ENCODE data around the gene PKP2.

Gene PKP2

GRCh38 chr12:32788405-32788804 lies 108.2 kb downstream of the PKP2 start:
- ATAC-seq = no peak
- TF ChIP-seq ZNF8 (CRISPR knock-in tag; IDR thresholded peaks at IDR 0.05) = no peak
- TF ChIP-seq BACH2 (CRISPR knock-in tag; IDR thresholded peaks at IDR 0.05; ENCODE audit: borderline replicate concordance) = no peak
- no peak for TF ChIP-seq ESRRG (CRISPR knock-in tag; IDR thresholded peaks at IDR 0.05)
- no peak for TF ChIP-seq ZNF565 (CRISPR knock-in tag; conservative IDR thresholded peaks at IDR 0.05; ENCODE audit: low read depth)
- TF ChIP-seq GLIS3 (CRISPR knock-in tag; IDR thresholded peaks at IDR 0.05) = no peak
- TF ChIP-seq, protein P1, sequence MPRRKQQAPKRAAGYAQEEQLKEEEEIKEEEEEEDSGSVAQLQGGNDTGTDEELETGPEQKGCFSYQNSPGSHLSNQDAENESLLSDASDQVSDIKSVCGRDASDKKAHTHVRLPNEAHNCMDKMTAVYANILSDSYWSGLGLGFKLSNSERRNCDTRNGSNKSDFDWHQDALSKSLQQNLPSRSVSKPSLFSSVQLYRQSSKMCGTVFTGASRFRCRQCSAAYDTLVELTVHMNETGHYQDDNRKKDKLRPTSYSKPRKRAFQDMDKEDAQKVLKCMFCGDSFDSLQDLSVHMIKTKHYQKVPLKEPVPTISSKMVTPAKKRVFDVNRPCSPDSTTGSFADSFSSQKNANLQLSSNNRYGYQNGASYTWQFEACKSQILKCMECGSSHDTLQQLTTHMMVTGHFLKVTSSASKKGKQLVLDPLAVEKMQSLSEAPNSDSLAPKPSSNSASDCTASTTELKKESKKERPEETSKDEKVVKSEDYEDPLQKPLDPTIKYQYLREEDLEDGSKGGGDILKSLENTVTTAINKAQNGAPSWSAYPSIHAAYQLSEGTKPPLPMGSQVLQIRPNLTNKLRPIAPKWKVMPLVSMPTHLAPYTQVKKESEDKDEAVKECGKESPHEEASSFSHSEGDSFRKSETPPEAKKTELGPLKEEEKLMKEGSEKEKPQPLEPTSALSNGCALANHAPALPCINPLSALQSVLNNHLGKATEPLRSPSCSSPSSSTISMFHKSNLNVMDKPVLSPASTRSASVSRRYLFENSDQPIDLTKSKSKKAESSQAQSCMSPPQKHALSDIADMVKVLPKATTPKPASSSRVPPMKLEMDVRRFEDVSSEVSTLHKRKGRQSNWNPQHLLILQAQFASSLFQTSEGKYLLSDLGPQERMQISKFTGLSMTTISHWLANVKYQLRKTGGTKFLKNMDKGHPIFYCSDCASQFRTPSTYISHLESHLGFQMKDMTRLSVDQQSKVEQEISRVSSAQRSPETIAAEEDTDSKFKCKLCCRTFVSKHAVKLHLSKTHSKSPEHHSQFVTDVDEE (CRISPR knock-in tag; IDR thresholded peaks at IDR 0.05) = no peak
- TF ChIP-seq ZC3H10 (CRISPR knock-in tag; IDR thresholded peaks at IDR 0.05) = no peak
- no peak for TF ChIP-seq TCF4 (CRISPR knock-in tag; IDR thresholded peaks at IDR 0.05; ENCODE audit: borderline replicate concordance)
- no peak for TF ChIP-seq ARNTL (CRISPR knock-in tag; IDR thresholded peaks at IDR 0.05; ENCODE audit: borderline replicate concordance, low read depth)
- TF ChIP-seq CREB5 (CRISPR knock-in tag; IDR thresholded peaks at IDR 0.05; ENCODE audit: low read depth) = no peak
- no peak for TF ChIP-seq ZFP3 (CRISPR knock-in tag; IDR thresholded peaks at IDR 0.05)
- no peak for TF ChIP-seq ISL1 (CRISPR knock-in tag; IDR thresholded peaks at IDR 0.05)
- no peak for TF ChIP-seq CSDC2 (CRISPR knock-in tag; IDR thresholded peaks at IDR 0.05)
- no peak for TF ChIP-seq ZFP30 (CRISPR knock-in tag; IDR thresholded peaks at IDR 0.05)
- TF ChIP-seq, protein P2, sequence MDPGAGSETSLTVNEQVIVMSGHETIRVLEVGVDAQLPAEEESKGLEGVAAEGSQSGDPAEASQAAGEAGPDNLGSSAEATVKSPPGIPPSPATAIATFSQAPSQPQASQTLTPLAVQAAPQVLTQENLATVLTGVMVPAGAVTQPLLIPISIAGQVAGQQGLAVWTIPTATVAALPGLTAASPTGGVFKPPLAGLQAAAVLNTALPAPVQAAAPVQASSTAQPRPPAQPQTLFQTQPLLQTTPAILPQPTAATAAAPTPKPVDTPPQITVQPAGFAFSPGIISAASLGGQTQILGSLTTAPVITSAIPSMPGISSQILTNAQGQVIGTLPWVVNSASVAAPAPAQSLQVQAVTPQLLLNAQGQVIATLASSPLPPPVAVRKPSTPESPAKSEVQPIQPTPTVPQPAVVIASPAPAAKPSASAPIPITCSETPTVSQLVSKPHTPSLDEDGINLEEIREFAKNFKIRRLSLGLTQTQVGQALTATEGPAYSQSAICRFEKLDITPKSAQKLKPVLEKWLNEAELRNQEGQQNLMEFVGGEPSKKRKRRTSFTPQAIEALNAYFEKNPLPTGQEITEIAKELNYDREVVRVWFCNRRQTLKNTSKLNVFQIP (CRISPR knock-in tag; IDR thresholded peaks at IDR 0.05; ENCODE audit: borderline replicate concordance, low read depth) = no peak
- no peak for TF ChIP-seq ZNF70 (CRISPR knock-in tag; IDR thresholded peaks at IDR 0.05)
- TF ChIP-seq TOX (CRISPR knock-in tag; IDR thresholded peaks at IDR 0.05; ENCODE audit: borderline replicate concordance) = no peak
- TF ChIP-seq, protein P3, sequence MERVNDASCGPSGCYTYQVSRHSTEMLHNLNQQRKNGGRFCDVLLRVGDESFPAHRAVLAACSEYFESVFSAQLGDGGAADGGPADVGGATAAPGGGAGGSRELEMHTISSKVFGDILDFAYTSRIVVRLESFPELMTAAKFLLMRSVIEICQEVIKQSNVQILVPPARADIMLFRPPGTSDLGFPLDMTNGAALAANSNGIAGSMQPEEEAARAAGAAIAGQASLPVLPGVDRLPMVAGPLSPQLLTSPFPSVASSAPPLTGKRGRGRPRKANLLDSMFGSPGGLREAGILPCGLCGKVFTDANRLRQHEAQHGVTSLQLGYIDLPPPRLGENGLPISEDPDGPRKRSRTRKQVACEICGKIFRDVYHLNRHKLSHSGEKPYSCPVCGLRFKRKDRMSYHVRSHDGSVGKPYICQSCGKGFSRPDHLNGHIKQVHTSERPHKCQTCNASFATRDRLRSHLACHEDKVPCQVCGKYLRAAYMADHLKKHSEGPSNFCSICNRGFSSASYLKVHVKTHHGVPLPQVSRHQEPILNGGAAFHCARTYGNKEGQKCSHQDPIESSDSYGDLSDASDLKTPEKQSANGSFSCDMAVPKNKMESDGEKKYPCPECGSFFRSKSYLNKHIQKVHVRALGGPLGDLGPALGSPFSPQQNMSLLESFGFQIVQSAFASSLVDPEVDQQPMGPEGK (CRISPR knock-in tag; IDR thresholded peaks at IDR 0.05; ENCODE audit: borderline replicate concordance) = no peak
- no peak for TF ChIP-seq PPARA (CRISPR knock-in tag; IDR thresholded peaks at IDR 0.05; ENCODE audit: borderline replicate concordance)

DNA sequence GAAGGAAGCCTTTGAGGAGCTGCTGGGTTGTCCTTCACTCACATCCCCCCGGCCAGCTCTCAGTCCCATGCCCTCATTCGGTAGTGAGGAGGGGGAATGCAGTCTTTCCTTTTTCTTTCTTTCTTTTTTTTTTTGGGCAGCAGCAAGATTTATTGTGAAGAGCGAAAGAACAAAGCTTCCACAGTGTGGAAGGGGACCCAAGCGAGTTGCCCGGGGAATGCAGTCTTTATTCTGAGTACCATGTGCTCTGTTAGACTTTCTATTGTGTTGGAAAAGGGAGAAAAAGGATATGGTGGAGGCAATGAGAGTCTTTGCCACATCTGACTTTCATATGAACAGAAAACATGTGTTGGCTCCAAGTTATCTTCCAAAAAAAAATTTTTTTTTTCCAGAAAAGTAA lies 111.0 kb downstream of the PKP2 start:
- TF ChIP-seq ZNF565 (CRISPR knock-in tag; conservative IDR thresholded peaks at IDR 0.05; ENCODE audit: low read depth) (no peak), ZNF8 (CRISPR knock-in tag; IDR thresholded peaks at IDR 0.05) (no peak), SNAI2 (CRISPR knock-in tag; IDR thresholded peaks at IDR 0.05) (no peak), CREB5 (CRISPR knock-in tag; IDR thresholded peaks at IDR 0.05; ENCODE audit: low read depth) (no peak), ISL1 (CRISPR knock-in tag; IDR thresholded peaks at IDR 0.05) (no peak), OSR1 (CRISPR knock-in tag; IDR thresholded peaks at IDR 0.05) (no peak), ZC3H10 (CRISPR knock-in tag; IDR thresholded peaks at IDR 0.05) (no peak), TCF4 (CRISPR knock-in tag; IDR thresholded peaks at IDR 0.05; ENCODE audit: borderline replicate concordance) (no peak), ZFP3 (CRISPR knock-in tag; IDR thresholded peaks at IDR 0.05) (no peak), CSRNP3 (CRISPR knock-in tag; IDR thresholded peaks at IDR 0.05) (no peak), CSDC2 (CRISPR knock-in tag; IDR thresholded peaks at IDR 0.05) (no peak), BACH2 (CRISPR knock-in tag; IDR thresholded peaks at IDR 0.05; ENCODE audit: borderline replicate concordance) (no peak), GLIS3 (CRISPR knock-in tag; IDR thresholded peaks at IDR 0.05) (no peak), RARB (CRISPR knock-in tag; IDR thresholded peaks at IDR 0.05) (no peak), ESRRG (CRISPR knock-in tag; IDR thresholded peaks at IDR 0.05) (no peak), TOX (CRISPR knock-in tag; IDR thresholded peaks at IDR 0.05; ENCODE audit: borderline replicate concordance) (no peak)
- TF ChIP-seq, protein P1 (CRISPR knock-in tag; IDR thresholded peaks at IDR 0.05) = no peak
- ATAC-seq = no peak
